Astrocyte (in vitro differentiated cells and primary cell): ENCODE results near the gene ZNF132.
"Not testable (repeated sequence)": the region's sequence is repeated elsewhere in the genome, so short reads cannot be mapped to it uniquely, and the experiment has no call there.

ENCODE experiments used
- EZH2 ChIP-seq: IDR thresholded peaks from 2 replicates; pipeline ENCODE4 v1.6.1; 2012; ENCODE audit warnings: mild to moderate bottlenecking, low read length, inconsistent platforms; ENCODE audit not compliant: insufficient read depth
- TF ChIP-seq, protein P1 (sequence below): IDR thresholded peaks from 2 replicates; pipeline ENCODE4 v1.5.1; 2011; ENCODE audit warnings: low read depth, mild to moderate bottlenecking, inconsistent platforms, low read length, moderate library complexity; ENCODE audit not compliant: insufficient read depth

- TF ChIP-seq, protein P1, sequence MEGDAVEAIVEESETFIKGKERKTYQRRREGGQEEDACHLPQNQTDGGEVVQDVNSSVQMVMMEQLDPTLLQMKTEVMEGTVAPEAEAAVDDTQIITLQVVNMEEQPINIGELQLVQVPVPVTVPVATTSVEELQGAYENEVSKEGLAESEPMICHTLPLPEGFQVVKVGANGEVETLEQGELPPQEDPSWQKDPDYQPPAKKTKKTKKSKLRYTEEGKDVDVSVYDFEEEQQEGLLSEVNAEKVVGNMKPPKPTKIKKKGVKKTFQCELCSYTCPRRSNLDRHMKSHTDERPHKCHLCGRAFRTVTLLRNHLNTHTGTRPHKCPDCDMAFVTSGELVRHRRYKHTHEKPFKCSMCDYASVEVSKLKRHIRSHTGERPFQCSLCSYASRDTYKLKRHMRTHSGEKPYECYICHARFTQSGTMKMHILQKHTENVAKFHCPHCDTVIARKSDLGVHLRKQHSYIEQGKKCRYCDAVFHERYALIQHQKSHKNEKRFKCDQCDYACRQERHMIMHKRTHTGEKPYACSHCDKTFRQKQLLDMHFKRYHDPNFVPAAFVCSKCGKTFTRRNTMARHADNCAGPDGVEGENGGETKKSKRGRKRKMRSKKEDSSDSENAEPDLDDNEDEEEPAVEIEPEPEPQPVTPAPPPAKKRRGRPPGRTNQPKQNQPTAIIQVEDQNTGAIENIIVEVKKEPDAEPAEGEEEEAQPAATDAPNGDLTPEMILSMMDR: not testable (repeated sequence)
- TF ChIP-seq EZH2: not testable (repeated sequence)
These were observed 3.0 kb upstream of the ZNF132 start for GRCh38 chr19:58442986-58443385.
